Coronary artery (tissue), 2 donors: Measurements from ENCODE around the gene DLX6.
A peak's percentile ranks its signal among the peaks of the same experiment; 100 is the strongest.

Experiments used
- DNase-seq: peaks from one replicate; pipeline ENCODE4 v3.0.0-alpha.2; 2017; ENCODE audit warnings: low spot score
- H3K27ac ChIP-seq, 2 donors: fragments of 200-600 bp; sonication (generic); one replicate each; pipeline ENCODE4 v1.5.1; 2016 to 2019
- H3K4me3 ChIP-seq: fragments of 200-600 bp; sonication (generic); 2 replicates; pipeline ENCODE4 v1.5.1; 2016; ENCODE audit warnings: mild to moderate bottlenecking, moderate library complexity
- CTCF ChIP-seq: fragments of 200-600 bp; sonication (generic); IDR thresholded peaks from one replicate; pipeline ENCODE4 v1.5.1; 2019; ENCODE audit warnings: antibody characterized with exemption

The DLX6 gene

GRCh38 chr7:97001656-97002554, 3.4 kb upstream of the DLX6 start:
- DNase-seq: no peak
- H3K4me3 ChIP-seq: no peak overlapping the region
- H3K27ac ChIP-seq: no peak overlapping the region
- no peak for TF ChIP-seq CTCF

- TF ChIP-seq CTCF: no peak
- DNase-seq: no peak
- Histone ChIP-seq H3K27ac (no peak overlapping the region), H3K4me3 (no peak overlapping the region)
Measured at GRCh38 chr7:97002555-97003261, 2.6 kb upstream of the DLX6 start.

- H3K4me3 ChIP-seq: peak overlapping the region; percentile 34
- H3K27ac ChIP-seq: no peak overlapping the region
- no peak for DNase-seq
- TF ChIP-seq CTCF: no peak
Measured at GRCh38 chr7:97003262-97004246, 1.8 kb upstream of the DLX6 start.

- DNase-seq: no peak
- no peak for TF ChIP-seq CTCF
- Histone ChIP-seq H3K4me3 (peak overlapping the region; percentile 59), H3K27ac (no peak overlapping the region)
Measured at GRCh38 chr7:97004247-97005182, 838 bp upstream of the DLX6 start.

GRCh38 chr7:97006055-97006815, 882 bp downstream of the DLX6 start:
- TF ChIP-seq CTCF: no peak
- DNase-seq: no peak
- H3K4me3 ChIP-seq: peak overlapping the region; percentile 66
- H3K27ac ChIP-seq: no peak overlapping the region
